NCI-H1092 (cell line): Measurements from ENCODE around the gene IGFBP7.

Experiments
- DNase-seq: peaks from one replicate; lab custom pipeline; 2025; lab: John Stamatoyannopoulos, UW

The IGFBP7 gene

DNA sequence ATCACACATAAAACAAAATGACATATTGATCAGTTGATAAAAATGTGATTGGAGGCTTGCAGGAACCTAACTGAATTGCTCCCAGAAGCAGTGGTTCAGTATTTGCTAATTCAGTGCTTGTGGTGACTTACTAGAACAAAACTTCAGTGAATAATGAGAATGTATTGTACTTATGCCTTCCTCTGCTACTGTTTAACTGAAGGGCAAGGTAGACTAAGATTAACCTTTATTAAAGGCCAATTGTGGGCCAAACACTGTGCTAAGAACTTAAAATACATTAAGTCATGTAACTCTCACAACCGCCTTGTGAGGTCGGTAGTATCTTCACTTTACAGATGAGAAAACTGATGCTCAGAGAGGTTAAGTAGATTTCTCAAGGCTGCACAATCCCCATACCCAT is 14.9 kb downstream of the IGFBP7 start:
- DNase-seq, result no peak

DNA sequence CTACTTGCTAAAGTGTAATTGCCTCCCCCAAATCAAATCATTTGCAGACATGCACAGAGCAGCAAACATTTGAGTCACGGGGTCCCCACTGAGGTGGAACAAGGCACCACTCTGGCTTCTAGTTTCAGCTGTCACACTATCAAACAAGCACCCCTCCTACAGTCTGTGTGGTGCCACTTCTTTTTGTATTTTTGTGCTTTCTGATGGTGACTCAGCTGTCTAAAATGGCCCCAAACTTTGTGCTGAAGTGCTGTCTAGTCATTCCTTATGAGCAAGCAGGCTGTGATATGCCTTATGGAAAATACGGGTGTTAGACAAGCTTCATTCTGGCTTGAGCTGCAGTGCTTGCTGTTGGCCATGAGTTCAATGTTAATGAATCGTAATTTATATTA is 15.4 kb downstream of the IGFBP7 start:
- no peak for DNase-seq

DNA sequence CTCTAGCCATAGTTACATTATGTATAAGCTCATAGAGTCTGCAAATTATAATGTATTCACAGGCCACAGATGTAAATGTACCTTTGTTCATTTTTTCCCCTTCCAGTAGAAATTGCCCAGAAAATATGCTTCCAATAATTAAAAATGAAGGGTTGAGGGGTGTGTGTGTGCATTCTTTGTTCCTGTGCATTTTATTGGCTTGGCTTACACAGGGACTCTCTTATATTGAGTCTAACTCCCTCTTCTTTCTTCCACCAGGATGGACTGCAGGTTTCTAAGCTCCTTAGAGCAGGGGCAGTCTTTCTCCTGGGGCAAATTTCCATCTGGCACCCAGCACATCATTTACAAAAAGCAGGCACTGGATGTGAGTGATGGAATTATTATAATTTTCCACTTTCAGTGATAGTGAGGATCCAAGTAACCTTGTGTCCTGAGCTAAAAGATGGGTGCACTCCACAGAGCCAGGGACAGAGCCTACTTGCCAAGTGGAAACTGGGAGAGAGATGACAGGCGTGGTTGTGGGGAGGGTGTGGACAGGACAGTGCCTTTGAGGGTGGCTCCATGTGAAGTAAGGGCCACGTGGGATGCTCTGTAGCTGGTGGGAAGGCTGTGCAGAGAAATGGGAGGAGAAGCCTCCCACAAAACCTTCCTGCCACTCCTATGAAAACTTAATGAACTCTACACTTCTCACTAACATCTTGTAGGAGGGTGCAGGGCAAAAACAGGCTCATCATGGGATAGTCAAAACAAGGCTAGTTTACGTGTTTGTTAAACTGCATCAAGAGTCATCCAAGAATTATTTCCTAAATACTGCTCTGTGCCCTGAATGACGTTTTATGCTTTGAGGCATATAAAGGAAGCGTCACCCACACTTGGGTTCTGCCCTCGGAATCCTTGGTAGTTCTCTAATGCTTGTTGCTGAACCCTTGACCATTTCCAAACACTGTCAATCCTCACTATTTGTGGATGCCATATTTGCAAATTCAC is 16.0 kb downstream of the IGFBP7 start:
- no peak for DNase-seq

DNA sequence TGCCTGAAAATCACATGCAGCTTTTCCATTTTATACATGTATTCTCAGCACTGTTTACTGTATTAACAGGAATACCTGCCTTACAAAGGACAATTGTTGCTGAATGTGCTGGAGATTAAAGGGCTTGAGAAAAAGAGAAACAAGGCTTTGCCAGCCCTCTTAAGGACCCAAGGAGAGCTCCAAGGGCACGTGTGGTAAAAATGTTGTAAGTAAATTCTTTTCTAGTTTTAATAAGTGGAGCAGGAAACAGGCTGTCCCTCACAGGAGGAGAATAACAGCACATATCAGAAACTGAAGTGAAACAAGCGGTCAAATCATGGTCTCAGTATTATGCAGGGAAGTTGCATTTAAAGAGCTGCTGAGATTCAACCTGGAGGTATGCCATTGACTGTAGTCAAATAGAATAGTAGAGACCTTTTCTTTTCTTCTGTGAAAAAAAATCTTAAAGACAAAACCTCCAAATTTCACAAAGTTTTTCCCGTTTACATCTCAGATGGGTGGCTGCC is 18.5 kb downstream of the IGFBP7 start:
- no peak for DNase-seq

DNA sequence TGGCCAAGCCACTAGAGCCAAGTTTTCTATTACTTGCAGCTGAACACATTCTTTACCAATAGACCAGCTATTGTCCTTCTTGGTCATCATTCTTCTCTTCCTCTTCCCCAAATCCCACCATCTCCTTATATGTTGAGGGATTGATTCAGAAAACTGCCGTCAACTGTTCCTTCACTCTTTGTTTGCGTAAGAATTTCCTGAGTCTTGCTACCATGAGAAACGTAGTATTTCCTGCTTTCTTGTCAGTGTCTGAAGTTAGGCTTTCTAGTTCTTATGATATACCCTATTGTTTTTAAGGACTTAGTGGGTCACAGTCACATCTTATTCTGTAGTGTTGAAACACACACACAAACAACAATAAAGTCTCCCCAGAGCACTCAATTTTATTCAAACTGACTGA is 20.1 kb downstream of the IGFBP7 start:
- no peak for DNase-seq

DNA sequence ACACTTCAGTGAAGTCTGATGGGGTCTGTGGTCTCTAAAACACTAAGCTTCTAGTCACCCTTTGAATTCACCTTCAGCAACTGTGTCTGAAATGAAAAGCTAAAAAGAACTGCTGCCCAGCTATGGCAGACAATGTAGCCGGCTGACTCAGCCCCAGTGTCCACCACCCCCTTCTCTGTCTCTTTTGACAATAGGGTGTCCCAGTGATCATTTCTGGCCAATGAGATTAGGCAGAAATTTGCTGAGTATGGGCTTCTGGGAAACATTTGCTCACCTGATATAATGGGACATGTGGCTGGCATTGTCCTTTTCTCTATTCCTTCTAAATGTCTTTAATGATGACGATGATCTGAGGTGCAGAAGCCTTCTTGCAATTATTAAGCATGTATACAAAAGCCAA is 20.6 kb downstream of the IGFBP7 start:
- no peak for DNase-seq

DNA sequence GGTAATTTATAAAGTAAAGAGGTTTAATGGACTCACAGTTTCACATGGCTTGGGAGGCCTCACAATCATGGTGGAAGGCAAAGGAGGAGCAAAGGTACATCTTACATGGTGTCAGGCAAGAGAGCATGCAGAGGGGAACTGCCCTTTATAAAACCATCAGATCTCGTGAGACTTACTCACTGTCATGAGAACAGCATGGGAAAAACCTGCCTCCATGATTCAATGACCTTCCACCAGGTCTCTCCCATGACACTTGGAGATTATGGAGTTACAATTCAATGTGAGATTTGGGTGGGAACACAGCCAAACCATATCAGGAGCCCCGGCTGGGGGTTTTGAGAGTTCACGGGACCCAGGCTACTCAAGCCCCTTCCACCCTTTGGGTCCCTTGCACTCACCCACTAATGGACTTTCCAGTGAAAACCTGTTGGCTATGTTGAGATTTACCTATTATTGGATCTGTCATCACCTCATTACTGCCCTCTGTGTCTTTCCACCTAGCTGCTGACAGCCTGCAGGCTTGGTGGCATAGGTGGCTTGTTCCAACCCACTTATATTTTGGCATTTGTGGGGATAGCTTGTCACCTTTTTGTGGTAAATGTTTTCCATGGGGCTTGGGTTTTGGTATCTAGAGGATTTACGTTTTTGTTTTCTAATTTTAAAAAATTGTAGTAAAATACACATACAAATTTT is 24.0 kb downstream of the IGFBP7 start:
- no peak for DNase-seq

DNA sequence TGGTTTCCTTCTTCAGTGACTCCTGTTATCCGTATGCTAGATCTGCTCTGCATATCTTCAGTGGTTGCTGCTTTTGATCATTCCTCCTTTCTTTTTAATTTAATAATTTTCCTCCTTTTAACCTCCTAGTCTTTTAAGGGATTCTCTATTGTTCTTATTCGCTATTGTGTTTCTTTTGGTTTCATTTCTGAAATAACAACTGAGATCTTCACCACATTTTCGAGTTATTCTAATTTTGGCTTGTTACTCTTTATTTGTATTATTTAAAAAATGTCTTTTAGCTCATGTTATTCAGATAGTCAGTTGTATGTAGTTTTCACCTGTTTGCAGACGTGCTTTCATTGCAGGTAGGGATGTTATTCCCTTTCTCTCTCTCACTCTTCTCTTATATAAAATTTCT is 24.9 kb downstream of the IGFBP7 start:
- DNase-seq, result no peak

DNA sequence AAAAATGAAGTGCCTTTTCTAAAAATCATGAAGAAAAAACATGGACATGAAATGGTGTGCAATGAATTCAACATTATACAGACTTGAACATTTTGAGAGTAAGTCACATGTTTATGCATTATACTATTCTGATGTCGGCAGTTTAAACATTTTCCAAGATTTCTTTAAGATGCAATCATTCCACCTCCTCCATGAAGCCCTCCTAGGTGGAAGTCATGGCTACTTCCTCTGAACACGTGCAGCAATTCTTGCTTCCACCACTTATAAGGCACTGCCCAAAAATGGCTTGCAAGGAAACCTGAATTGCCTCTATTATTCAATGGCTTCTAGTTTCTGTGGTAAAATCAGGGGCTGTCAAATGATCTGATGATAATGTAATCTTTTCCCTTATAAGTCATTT is 25.8 kb downstream of the IGFBP7 start:
- no peak for DNase-seq

DNA sequence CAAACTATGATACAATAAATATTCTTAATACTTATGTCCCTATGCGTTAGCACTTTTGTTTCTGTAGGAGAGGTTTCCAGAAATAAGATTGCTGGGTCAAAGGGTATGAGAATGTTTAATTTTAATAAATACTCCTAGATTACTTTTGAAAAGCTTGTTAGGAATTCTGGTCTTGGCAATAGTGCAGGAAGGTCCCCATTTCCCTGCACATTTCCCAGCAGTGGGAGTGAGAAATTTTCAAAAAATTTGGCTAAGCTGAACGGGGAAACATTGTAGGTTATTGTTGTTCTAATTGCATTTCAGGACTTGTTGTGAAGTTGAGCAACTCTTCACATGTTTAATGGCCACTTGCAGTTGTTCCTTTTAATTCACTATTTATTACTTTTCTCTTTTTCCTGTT is 27.1 kb downstream of the IGFBP7 start:
- no peak for DNase-seq

DNA sequence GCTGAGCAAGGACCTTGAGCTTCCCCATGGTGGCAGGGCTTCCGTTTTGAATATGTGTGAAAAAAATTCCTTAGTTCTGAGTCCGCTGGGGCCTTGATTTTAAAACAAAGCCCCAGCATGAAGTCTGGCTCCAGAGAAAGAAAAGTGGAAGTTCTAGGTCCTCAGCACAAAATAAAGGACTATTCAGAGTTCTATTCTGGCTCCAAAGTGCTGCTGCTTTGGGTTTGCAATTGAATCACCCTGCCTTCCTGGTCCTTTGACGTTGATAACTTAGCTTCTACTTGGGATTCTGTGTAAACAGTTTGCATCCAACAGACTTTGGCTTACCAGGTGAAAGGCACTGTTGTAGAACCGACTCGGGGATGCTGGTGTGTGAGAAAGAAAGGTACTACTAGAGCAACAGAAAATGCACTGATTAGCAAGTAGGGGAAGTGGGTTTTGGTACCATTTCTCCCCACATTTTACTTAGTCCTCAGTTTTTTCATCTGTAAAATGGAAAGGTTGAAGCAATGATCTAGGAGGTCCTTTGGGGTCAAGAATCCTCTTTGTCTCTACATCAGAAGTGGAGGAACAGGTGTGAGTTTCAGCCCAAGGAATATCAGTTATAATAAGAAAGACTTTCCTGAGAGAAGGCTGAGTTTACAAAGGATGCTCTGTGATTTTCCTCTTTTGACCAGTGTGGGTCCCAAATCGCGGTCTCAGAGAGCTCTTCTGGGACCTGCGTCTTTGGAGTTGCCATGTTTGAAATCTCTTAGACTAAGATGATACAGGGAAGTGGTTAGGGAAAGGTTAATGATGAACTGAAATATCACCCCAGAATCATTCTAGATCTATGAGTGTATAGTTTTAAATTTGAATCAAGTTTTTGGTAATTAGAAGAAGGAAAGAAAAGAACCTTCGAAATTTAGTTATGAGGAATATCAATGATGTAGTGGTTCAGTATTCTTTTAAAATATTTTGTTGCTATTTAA is 28.2 kb downstream of the IGFBP7 start:
- DNase-seq, result no peak

DNA sequence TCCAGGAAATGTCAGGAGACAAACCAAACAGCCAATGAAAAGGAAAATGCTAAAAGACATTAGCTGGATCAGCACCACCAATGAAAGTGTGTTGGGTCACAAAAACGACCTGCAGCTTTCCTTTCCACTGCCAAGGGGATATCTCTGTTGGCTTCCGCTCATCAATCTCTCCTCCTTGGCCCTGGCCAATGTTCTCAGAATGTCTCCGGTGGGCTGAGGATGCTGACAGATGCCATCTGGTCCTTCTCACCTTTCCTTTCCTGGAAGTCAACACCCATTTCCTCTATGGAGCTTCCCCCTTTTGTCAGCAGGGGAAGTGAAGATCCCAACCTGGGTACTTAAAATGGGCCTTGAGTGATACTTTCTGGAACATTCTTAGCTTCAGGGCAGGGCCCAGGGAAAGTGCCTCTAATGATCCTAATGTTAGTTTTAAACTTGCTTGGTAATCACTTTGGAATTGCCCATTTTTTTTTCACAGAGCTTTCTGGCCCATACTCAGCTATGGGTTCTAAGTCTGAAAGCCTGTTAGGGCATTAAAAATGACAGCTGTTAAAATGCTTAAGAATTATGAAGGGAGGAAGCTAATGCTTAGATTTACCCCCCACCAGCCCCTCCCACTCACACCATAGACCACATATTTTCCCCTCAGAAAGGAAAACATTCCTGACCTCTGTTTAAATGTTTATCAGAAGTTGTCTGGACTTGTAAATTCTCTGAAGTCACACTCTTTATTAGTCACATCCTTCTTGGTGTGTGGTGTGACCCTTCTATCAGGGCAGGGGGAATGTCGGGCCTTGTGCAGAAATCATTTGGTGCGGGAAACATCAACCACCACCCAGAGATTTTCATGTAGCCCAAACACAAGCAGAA is 29.2 kb downstream of the IGFBP7 start:
- no peak for DNase-seq

DNA sequence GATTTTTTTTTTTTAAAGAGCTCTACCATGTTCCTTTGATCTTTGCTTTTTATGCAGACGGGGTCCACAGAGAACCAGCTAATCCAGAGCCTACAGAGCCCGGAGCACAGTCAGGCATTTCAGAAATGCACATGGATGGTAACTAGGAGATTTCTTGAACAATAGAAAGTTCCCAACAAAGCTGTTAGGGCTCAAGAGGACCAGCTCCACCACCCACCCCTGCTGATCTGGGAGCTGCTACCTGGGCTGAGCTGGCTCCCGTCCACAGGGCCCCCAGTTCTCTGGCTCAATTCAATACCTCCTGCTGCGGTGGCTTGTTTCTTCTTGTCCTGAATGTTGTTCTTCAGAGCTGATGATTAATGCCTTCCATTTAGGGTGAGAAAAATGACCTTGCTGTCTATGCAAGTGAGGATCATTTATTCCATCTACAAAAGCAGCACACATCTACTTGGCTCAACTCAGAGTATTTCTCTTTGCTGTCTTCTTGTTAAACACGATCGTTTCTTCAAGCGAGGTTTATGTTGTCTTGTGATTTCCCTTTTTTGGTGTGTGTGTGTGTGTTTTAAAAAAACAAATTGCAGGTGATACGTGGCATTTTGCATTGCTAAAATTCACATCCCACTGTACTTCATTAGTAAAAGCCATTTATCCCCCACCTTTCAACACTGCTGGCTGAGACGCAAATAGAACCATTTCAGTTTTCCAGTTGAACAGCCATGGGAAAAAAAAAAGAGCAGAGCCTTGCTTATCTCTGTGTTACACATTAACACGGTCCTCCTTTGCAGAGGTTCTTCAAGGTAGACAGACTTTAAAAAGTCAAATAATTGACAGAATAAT is 31.3 kb downstream of the IGFBP7 start:
- DNase-seq, result no peak

DNA sequence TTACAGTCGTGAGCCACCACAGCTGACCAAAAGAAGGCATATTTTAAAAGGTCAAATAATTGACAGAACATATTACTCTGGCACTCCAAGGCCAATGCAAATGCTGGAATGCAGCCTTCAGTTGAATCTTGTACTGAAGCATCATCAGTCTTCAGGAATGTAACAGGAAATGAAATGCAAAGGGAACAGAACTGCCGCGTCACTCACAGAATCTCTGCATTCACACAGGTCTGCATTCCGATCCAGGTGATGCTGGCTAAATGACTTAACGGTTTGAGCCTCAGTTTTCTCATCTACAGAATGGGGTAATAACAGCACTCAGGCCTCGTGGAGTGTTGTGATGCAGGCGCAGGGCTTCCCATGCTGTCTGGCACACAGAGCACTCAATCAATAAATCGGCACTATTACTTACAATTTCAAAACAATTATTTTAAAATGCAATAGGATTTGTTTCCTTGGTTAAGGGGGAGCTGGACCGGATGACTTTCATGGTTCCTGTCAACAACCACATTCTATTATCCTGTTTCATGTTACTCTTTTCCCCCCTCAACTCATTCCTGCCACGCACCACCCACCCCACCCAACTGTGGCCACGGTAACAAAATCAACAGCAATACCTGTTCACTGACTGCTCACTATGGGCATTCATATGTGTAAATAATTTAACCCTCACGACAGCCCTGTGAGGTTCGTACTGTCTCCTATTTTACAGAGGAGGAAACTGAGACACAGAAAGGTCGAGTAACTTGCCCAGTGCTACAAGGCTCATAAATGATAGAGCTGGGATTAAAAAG is 32.4 kb downstream of the IGFBP7 start:
- no peak for DNase-seq

DNA sequence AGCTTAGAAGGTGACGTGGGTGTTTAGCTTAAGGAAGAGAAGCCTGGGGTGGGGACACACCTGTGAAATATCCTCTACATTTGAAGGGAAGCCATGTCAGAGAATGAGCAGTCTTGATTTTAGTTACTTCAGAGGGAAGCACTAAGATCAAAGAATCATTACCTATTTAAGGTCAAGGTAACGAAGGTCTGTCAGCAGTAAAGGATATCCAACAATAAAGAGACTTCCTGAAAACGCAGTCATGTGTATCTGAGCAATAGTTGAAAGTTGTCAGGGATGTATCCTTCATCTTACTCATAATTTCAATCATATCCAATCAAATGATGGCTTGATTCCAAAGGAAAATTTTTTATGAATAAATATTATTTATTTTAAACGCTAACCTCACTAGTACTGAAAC is 33.5 kb downstream of the IGFBP7 start:
- no peak for DNase-seq

DNA sequence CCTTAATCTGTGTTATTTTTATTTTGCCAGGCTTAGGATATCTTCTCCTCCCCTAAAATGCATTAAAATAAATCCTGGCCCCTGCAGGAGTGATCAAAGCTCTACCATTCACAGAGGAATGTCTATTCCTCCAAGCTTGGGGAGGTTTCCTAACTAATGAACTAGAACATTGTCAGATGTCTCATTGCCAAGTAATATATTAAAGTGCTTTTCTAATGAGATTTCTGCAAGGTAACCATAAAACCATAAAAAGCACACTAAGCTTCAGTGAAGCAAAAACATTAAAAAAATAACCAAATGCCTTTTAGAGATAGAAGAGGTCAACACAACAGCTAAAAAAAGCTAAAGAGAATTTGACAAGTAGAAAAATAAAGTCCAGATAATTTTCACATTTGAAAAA is 34.8 kb downstream of the IGFBP7 start:
- DNase-seq, result no peak

DNA sequence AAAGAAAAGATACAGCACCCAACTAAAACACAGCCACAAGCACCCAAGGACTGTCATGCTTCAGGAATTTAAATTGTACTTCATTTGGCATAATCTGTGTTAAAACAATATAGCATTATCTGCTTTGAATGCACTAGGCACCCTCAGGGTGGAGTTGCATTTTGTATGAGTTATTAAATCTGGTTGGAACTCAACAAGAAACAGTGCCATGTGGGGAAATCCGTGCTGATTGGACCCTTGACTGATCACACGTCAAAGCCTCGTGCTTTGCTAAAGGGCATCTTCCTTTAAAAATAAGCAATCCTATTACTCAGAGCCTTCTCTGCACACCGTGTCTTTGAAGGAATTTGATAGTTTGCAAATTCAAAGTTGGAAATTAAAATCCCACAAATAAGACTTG is 35.4 kb downstream of the IGFBP7 start:
- DNase-seq, result no peak

DNA sequence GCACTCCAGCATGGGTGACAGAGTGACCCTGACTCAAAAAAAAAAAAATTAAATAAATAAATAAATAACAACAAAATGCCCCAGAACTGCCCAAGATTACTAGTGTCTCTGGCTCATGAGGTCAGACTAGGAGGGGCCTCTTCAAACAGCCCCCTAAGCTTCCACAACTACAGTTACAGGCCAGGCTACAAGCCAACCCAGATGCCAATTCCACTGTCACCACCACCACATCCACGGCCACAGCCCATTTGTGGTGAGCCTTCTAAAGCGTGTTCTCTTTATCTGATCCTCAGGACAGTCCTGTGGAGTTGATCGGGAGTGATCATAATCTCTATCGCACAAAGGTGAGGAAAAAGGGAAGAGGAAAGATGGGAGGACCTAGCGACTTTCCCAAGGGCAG is 36.6 kb downstream of the IGFBP7 start:
- DNase-seq, result no peak

DNA sequence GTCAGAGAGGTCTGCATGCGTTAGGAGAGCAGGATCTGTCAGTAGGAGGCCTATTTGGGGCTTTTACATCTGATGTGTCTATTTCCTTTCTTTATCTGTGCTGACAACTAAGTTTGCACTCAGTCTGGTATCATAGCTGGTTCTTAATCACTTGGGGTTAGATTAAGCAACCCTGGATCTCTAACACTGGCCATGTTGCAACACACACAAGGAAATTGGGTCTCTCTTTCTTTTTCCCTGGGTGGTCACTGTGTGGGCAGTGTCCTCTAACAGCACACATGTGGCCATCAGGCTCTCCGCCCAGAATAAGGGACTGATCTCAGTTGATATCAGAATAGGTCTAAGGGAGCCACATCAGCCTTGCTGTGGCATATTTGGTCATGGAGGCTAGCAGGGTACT is 38.9 kb downstream of the IGFBP7 start:
- DNase-seq, result no peak
